Activated CD8-positive, alpha-beta memory T cell treated with anti-CD3 and anti-CD28 coated beads for 1 hour (primary cell): Measurements from ENCODE around the gene CD46.

Experiments used
- DNase-seq, 2 donors: peaks; one replicate each; pipeline ENCODE4 v3.0.0-alpha.2; 2020; ENCODE audit warnings: low read depth in 1 of 2; ENCODE audit errors: extremely low read depth in 1 of 2

The CD46 gene

DNA sequence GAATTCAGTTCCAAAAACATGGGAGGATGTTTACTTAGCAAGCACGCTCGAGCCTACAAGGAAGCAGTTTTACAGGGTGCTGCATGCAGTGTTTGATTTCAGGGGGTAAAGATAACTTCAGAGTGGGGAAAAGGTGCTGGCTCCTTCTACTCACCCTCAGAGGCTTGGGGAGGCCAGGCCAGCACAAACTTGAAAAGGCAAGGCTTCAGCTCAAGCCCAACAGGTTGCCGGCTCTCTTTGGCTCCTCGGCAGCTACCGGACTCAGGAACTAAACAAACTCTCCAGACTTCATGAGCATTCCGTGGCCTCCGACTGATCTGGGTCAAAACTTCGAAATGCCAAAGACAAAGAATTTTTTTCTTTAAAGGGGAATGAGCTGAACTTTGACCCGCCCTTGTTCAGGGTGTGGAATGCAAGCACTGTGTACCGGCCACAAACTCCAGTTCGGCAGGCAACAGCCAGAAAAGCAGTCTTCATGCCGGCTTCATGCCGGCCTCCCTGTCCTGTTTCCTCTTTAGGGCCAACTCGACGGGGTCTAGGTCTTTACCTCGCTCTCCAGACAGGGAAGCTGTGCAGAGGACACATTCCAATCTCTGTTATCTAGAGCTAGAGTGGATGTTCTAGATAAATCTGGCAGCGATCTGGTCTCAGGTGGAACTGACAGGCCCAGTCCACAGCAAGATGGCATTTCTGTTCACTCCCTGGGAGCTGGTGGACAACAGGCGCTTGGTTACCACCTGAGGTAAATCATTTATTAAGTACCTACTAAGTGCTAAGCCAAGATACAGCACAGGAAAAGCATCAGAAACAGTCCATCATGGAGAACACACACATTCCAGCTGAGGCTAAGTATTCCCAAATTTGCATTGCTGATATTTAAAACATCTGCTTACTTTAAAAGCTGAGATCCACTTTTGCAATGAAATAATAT, 75.0 kb downstream of the CD46 start:
- DNase-seq, result no peak

DNA sequence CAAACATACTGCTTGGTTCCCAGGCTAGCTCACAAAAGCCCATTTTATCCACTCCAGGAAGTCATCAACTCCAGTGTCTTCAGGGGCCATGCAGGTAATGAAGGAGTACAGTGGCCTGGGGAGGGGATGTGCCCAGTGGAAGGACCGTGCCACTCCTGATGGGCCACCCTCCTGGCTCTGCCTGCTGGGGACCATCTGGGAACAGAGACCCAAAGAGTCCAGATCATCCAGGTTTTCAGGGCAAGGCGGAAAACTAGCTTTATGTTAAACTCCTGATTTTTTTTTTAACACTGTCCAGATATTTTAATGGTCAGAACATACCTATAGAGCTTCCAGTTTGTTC, 75.6 kb downstream of the CD46 start:
- no peak for DNase-seq

GRCh38 chr1:207828046-207828445, 76.2 kb downstream of the CD46 start:
- DNase-seq, result no peak

- peak in 1 of 2 donors; percentile 20 for DNase-seq
Observed at GRCh38 chr1:207828485-207829158, 76.8 kb downstream of the CD46 start.

- no peak for DNase-seq
Observed at GRCh38 chr1:207829576-207829975, 77.7 kb downstream of the CD46 start.

GRCh38 chr1:207830788-207831187, 78.9 kb downstream of the CD46 start:
- no peak for DNase-seq

DNA sequence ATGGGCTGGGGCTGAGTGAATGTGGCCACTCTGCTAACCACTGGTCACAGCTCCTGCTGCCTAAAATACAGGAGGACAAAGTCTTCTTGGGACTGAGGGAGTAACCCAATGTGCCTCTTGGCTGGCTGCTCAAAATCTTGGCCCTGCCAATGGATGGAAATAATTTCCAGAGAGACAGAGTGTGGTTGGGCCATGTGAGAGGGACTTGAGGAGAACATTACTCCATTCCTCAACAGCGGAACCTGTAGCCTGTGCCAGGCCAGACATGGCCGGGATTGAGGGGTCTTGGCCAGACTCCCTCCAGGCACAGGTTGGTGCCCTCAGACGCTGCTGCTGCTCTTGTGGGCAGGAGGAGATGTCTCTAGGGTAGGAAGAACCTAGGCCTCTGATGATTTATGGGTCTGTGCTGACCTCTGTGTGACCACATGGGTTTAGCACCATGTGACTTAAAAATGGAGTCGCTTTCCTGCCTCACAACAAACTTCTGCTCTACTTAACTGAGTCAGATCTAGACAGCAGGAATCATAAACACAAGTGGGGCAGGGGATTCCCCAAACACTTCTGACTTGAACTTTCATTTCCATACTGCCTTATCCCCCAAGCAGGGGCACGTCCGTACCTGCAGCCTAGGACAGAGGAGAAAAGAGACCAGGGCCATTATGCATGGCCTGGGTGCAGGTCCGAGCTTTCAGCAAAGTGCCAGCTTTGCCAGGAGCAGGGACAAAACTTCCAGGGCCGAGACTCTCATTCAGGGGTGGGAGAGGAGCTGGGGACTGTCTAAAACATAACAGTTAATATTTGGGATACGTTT, 79.9 kb downstream of the CD46 start:
- no peak for DNase-seq

DNA sequence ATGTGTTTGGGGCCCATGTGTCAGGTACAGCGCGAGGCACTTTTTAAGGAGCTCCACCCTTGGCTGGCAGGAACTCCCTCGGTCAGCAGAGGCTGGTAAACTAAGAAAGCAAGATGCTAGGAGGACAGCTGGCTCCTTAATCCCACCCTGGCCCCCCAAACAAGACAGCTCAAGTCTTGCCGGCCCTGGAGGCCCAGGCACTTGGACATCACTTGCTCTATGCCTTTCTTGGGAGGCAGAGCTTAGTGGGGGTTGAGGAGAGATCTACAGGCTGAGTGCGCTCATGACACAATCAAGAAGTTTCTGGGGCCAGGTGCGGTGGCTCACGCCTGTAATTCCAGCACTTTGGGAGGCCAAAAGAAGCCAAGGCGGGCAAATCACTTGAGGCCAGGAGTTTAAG, 80.9 kb downstream of the CD46 start:
- DNase-seq, result no peak

DNA sequence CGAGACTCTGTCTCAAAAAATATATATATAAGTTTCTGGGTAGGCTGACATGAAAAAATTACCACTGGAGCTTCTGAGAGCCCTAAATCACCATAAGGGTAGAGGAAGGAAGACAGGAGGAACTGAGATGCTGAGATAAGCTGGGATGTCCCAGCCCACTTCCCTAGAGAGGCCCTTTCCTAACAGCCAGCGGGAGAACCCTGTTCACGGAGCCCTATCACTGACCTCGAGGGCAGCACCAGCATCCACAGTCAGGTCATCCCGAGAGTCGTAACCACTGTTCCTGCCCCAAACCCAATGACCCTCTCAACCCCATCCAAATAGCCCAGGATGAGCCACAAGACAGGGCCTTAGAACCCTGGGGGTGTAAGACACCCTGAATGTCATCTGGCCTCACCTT, 81.5 kb downstream of the CD46 start:
- DNase-seq, result no peak

DNA sequence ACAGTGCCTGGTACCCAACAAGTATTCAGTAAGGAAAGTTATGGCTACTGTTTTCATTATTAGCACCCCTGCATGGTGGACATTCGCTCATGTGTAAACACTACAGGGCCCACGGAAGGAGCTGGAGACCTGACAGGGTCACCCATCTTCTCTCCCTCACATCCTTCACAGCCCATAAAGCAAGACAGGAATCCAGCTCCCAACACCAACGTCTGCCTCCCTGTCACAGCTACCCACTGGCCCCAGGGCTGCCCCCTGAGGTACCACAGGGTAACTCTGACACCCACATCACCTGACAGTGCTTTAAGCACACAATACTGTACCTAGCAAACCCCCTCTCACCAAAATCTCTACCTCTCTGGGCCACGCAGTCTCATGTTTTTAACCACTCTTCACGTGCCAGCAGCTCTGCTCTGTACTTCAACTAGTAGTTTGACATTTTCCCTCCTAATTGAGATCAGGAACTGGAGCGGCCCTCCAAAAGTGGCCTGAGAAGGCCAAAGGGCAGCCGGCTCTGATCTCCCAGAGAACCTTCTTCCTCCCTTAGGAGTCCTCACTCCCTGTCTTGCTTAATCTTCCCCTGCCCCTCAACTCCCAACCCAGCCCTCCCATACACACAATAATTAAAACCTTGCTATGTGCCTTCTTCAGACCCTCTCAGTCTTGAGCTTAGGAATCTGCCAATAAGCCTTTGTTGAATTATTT, 82.3 kb downstream of the CD46 start:
- no peak for DNase-seq

DNA sequence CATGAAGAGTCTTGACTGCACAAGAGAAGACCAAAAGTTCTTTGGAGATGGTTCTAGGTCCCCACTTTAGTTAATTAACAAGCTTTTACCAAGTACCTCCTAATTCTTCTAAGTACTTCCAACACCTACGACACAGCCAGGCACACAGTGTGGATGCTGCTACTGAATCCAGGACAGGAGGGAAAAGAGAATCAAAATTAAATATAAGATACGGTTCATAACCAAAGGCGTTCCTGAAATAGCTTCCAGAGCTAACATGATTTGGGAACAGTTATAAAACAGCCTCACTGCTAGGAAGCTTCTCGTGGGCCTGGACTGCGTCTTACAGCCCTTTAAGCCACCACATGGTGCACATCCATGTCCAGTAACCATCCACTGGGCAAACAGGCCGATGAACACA, 84.1 kb downstream of the CD46 start:
- no peak for DNase-seq

- no peak for DNase-seq
Observed at GRCh38 chr1:207836591-207837347, 84.9 kb downstream of the CD46 start.

DNA sequence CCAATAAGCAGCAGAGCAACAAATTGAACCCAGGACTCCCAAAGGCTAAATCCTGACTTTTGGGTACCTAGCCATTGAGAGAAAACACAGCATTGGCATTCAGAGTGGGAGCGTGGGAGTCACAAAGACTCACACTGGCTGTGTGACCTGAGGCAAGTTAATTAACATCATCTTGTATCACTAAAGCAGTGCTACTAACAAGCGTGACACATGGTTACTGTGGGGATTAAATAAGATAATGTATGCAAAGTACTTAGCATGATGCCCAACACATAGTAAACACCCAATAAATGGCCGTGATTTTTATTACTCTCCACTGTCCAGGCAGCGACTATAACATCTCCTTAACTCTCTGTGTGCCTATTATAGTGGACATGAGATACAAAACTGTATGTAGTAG, 85.8 kb downstream of the CD46 start:
- no peak for DNase-seq

- DNase-seq, result no peak
Observed at GRCh38 chr1:207838156-207839082, 86.6 kb downstream of the CD46 start.

GRCh38 chr1:207839083-207839413, 87.2 kb downstream of the CD46 start:
- DNase-seq, result no peak

DNA sequence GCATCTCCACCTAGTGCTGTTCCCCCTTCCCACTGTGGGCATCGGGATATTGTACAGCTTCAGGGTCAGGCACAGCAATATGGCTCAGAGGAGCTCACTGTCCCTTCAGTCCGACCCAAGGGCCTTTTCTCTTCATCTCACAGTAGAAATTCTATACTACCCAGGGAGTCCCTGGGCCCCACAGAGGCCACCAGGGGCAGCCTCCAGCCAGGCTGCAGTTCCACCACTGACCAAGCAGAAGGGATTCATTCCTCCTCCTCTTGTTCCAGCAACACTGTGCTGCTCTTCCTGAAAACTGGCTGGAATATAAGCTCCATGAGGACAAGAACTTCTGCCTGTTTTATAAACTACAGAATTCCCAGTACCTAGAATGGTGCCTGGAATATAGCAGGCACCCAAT, 88.5 kb downstream of the CD46 start:
- no peak for DNase-seq

DNA sequence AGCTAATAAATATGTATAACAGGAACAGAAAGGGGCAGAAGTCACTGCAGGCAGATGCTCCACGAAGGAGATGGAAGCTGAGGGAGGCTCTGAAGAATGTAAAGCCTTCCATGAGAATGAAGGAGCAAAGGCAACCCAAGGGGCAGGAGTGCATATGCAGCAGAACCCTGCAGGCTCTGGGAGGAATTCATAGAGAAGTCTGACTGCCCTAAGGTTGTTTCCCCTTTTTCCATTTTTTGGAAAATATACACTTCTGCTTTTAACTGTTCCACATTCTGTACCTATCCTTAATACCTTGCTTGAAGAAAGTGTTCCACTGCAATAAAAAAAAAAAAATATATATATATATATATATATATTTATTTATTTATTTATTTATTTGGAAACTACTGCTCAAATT, 89.4 kb downstream of the CD46 start:
- DNase-seq, result no peak

- DNase-seq, result no peak
Observed at GRCh38 chr1:207841901-207842300, 90.0 kb downstream of the CD46 start.

DNA sequence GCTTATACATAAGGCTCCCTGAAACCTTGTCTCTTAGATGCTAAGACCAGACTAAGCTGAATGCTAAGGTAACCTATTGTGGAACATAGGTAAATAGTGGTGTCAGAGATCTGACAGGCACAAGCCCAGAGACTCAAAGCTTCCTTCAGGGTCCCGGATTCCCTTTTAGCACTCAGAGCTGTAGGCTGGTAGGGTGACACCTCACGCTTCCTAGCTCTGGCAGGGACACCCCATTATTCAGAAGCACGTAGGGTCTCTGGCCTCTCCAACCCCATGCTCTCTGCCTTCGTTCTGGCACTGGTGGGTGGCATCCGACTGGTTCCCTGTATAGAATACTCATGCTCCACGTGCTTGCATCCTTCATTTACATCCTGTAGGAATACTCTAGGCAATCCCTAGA, 90.7 kb downstream of the CD46 start:
- no peak for DNase-seq
